B cell (primary cell): ENCODE results near the gene SLC9A3. TPM values are rescaled to one million over a fixed set of nuclear protein-coding genes. Genes with fewer than 3 reads are reported as not detected.

ENCODE experiments used
- ATAC-seq: fragments of 200-7000 bp; cut with Tn5 transposase; one replicate; pipeline ENCODE4 v1.10.0; 2021; ENCODE audit warnings: low read depth, mild to moderate bottlenecking, moderate number of reproducible peaks, moderate library complexity
- CTCF ChIA-PET: fragments of 350-600 bp; sonication (Branson Sonifier 250); formaldehyde crosslinking; loops from one replicate; lab custom pipeline; 2021; ENCODE audit warnings: antibody characterized with exemption, inconsistent platforms; lab: Charles Lee
- POLR2A ChIA-PET: fragments of 350-600 bp; sonication (Branson Sonifier 250); formaldehyde crosslinking; loops from one replicate; lab custom pipeline; 2021; ENCODE audit warnings: antibody characterized with exemption; lab: Charles Lee
- DNase-seq: peaks from one replicate; pipeline ENCODE4 v3.0.0; 2013
- H2AFZ ChIP-seq: 2 replicates; pipeline ENCODE4 v1.6.1; 2012; ENCODE audit warnings: mild to moderate bottlenecking, low read depth, low read length; ENCODE audit not compliant: insufficient read depth, poor library complexity, severe bottlenecking
- H3K27ac ChIP-seq, 2 donors: 1 replicate in 1 of 2; 2 replicates in 1 of 2; pipeline ENCODE4 v1.5.1; 2012 to 2013; ENCODE audit warnings: low read length in 2 of 2, mild to moderate bottlenecking in 2 of 2, moderate library complexity in 1 of 2
- H3K27me3 ChIP-seq, 4 experiments: fragments of 200-600 bp in 1 of 4; sonication (generic) in 1 of 4; replicated peaks in 1 of 4; 1 replicate in 2 of 4; 2 replicates in 2 of 4; pipeline versions ENCODE4 v1.6.1 to v1.7.0; 2013 to 2016; ENCODE audit warnings: low read length in 3 of 4, mild to moderate bottlenecking in 2 of 4, mixed read lengths in 1 of 4, moderate library complexity in 1 of 4; ENCODE audit not compliant: insufficient read depth in 4 of 4, control insufficient read depth in 3 of 4; ENCODE audit errors: control extremely low read depth in 1 of 4
- H3K36me3 ChIP-seq, 2 experiments: replicated peaks in 1 of 2; 1 replicate in 1 of 2; 2 replicates in 1 of 2; pipeline versions ENCODE4 v1.6.1 to v1.7.1; 2013; ENCODE audit warnings: low read length in 1 of 2; ENCODE audit not compliant: insufficient read depth in 2 of 2, control insufficient read depth in 1 of 2; ENCODE audit errors: control extremely low read depth in 1 of 2, extremely low read depth in 1 of 2
- H3K4me1 ChIP-seq, 2 donors: fragments of 200-600 bp in 1 of 2; sonication (generic) in 1 of 2; 1 replicate in 1 of 2; 2 replicates in 1 of 2; pipeline versions ENCODE4 v1.5.1 to v1.6.1; 2013 to 2017; ENCODE audit warnings: low read length in 2 of 2; ENCODE audit not compliant: control insufficient read depth in 2 of 2, insufficient read depth in 2 of 2
- H3K4me2 ChIP-seq: replicated peaks from 2 replicates; pipeline ENCODE3; 2012; ENCODE audit warnings: mild to moderate bottlenecking, low read depth, low read length; ENCODE audit not compliant: poor library complexity, severe bottlenecking
- H3K4me3 ChIP-seq, 5 experiments: fragments of 200-600 bp in 1 of 5; sonication (generic) in 1 of 5; 1 replicate in 3 of 5; 2 replicates in 2 of 5; pipeline versions ENCODE4 v1.5.1 to v1.7.0; 2011 to 2016; ENCODE audit warnings: low read length in 4 of 5, mild to moderate bottlenecking in 4 of 5, low read depth in 2 of 5, control low read depth in 1 of 5, moderate library complexity in 1 of 5; ENCODE audit not compliant: insufficient read depth in 1 of 5; ENCODE audit errors: control extremely low read depth in 1 of 5, extremely low read depth in 1 of 5
- H3K79me2 ChIP-seq: fragments of 200-600 bp; sonication (generic); one replicate; pipeline ENCODE4 v1.6.0; 2016; ENCODE audit warnings: low read length; ENCODE audit not compliant: control insufficient read depth, insufficient read depth
- H3K9ac ChIP-seq: fragments of 200-600 bp; sonication (generic); 2 replicates; pipeline ENCODE4 v1.6.1; 2017; ENCODE audit warnings: mild to moderate bottlenecking, low read length, moderate library complexity
- H3K9me3 ChIP-seq, 3 donors: one replicate each; pipeline versions ENCODE4 v1.6.1 to v1.7.1; 2013; ENCODE audit warnings: low read length in 2 of 3; ENCODE audit not compliant: control insufficient read depth in 2 of 3, insufficient read depth in 1 of 3; ENCODE audit errors: control extremely low read depth in 1 of 3
- H4K20me1 ChIP-seq: 2 replicates; pipeline ENCODE4 v1.6.0; 2012; ENCODE audit warnings: mild to moderate bottlenecking, low read length; ENCODE audit not compliant: insufficient read depth, control insufficient read depth, poor library complexity, severe bottlenecking
- H3K27ac Mint-ChIP-seq: one replicate; pipeline ENCODE4 v1.8.0; 2021; ENCODE audit warnings: mixed read lengths
- H3K27me3 Mint-ChIP-seq: one replicate; pipeline ENCODE4 v1.8.0; 2021; ENCODE audit warnings: mixed read lengths
- H3K4me1 Mint-ChIP-seq: one replicate; pipeline ENCODE4 v1.8.0; 2021; ENCODE audit warnings: mixed read lengths
- H3K4me3 Mint-ChIP-seq: one replicate; pipeline ENCODE4 v1.8.0; 2021; ENCODE audit warnings: mixed read lengths
- H3K9me3 Mint-ChIP-seq: one replicate; pipeline ENCODE4 v1.8.0; 2022; ENCODE audit warnings: mixed read lengths; ENCODE audit not compliant: insufficient read depth
- EZH2 ChIP-seq: IDR thresholded peaks from 2 replicates; pipeline ENCODE4 v1.6.1; 2012; ENCODE audit warnings: borderline replicate concordance, low read depth, mild to moderate bottlenecking, moderate library complexity, low read length; ENCODE audit not compliant: insufficient read depth, poor library complexity, severe bottlenecking
- WGBS: methylation state at CpG from one replicate; pipeline ENCODE4 v1.1.5; 2013; ENCODE audit warnings: missing lambda C conversion rate; ENCODE audit not compliant: insufficient coverage; 5-methylcytosine and 5-hydroxymethylcytosine counted together
- intact Hi-C: fragments of 100-400 bp; cut with micrococcal nuclease; formaldehyde crosslinking; loops from one replicate; pipeline ENCODE4 v1.10.0; 2022
- polyA plus RNA-seq: library from polyadenylated mRNA; depleted of rRNA; stranded (reverse); fragments of >200 nt; gene quantifications from 2 replicates; pipeline ENCODE4 v1.2.3, GENCODE V29; 2012
- total RNA-seq, 2 donors: library from RNA; stranded (reverse); fragments of 120-200 nt in 1 of 2; gene quantifications; 1 replicate in 1 of 2; 2 replicates in 1 of 2; pipeline versions ENCODE4 v1.2.3 to v1.2.4, GENCODE V29; 2013 to 2022
- TF ChIP-seq, protein P1 (sequence below): fragments of 200-600 bp; IDR thresholded peaks from one replicate; pipeline ENCODE4 v1.8.0; 2022; ENCODE audit warnings: antibody characterized with exemption, mild to moderate bottlenecking

SLC9A3 gene
- total and polyA plus RNA-seq, 2 donors (not counting 1 experiment from before 2014, with no cell fraction given), result 0.84 to 2.0 TPM

DNA sequence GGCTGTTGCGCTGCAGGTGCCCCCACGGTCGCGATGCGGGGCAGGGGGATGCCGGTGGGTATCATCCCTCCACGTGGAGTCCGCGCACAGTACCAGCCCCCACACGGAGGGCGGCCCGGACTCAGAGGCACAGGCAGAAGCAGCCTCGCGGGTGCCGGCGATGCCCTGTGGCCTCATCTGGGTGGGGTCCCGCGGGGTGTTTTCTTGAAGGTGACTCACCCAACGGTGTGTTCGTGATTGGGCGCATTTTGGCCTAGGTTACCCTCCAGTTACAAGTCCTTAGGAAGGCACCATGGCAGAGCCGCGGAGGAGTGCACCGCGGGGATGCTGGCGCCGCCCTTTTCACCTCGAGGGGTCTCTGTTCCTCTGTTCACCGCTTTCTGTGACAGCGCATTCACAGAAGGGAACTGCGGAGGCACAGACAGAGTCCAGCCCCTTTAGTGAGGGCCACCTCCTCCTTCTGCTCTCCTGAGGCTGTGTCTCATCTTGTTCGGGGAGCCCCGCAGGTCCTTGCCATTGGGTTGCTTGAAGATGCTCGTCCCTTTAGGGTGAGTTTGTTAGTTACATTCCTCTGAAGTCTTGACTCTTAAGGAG, 102.9 kb downstream of the SLC9A3 start:
- Histone ChIP-seq H3K4me2 (no peak overlapping the region), H3K27ac (no peak overlapping the region), H3K36me3 (no peaks in the 10 kb centered on the region), H3K9me3 (peaks cover 0 to 4% (median 0%) of the 10 kb centered on the region in 3 donors), H4K20me1 (no peaks in the 10 kb centered on the region), H3K4me3 (no peak overlapping the region), H3K27me3 (peaks cover 0 to 2% (median 0%) of the 10 kb centered on the region in 4 experiments), H3K79me2 (no peaks in the 10 kb centered on the region), H2AFZ (no peak overlapping the region), H3K9ac (no peak overlapping the region), H3K4me1 (peaks cover 5 to 12% of the 10 kb centered on the region in 2 donors)
- no peak for TF ChIP-seq EZH2
- TF ChIP-seq, protein P1, sequence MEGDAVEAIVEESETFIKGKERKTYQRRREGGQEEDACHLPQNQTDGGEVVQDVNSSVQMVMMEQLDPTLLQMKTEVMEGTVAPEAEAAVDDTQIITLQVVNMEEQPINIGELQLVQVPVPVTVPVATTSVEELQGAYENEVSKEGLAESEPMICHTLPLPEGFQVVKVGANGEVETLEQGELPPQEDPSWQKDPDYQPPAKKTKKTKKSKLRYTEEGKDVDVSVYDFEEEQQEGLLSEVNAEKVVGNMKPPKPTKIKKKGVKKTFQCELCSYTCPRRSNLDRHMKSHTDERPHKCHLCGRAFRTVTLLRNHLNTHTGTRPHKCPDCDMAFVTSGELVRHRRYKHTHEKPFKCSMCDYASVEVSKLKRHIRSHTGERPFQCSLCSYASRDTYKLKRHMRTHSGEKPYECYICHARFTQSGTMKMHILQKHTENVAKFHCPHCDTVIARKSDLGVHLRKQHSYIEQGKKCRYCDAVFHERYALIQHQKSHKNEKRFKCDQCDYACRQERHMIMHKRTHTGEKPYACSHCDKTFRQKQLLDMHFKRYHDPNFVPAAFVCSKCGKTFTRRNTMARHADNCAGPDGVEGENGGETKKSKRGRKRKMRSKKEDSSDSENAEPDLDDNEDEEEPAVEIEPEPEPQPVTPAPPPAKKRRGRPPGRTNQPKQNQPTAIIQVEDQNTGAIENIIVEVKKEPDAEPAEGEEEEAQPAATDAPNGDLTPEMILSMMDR, result no peak
- ATAC-seq (no peak), DNase-seq (no peak)
- no peaks in the 10 kb centered on the region for H3K27me3 Mint-ChIP-seq
- no peak overlapping the region for H3K27ac Mint-ChIP-seq
- H3K4me1 Mint-ChIP-seq, result peaks cover 14% of the 10 kb centered on the region
- ChIA-PET POLR2A (no interaction called here), CTCF (no interaction called here)
- no peaks in the 10 kb centered on the region for H3K9me3 Mint-ChIP-seq
- no peak overlapping the region for H3K4me3 Mint-ChIP-seq
- WGBS, result 93% methylated on average over 32 of the region's 34 CpGs
- intact Hi-C loops, result no loop called here

DNA sequence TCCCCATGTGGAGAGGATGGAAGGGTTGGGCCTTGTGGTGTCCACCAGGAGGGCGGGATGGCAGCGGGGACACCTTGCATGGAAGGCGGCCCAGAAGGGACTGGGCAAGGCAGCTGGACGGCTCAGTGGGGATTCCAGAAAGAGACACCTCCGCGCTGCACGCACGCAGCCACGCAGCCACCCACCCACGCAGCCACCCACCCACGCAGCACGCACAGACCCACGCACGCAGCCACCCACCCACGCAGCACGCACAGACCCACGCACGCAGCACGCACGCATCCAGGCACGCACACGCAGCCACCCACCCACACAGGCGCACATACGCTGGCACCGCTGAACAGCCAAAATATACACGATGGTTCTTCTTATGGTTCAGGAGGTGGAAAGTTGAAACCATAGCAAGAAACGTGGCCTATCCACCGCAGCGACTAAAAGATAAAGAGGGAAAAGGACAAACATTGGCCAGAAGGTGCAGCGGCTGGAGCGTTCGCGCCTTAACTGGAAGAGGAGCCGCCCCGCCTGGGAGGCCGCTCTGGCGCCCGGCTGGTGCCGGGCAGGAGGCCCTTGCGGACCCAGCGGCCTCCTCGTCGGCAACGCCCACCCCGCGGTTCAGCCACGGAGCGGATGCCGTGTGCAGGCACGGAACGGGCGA, 103.5 kb downstream of the SLC9A3 start:
- DNase-seq, result no peak
- Histone ChIP-seq H2AFZ (no peak overlapping the region), H3K36me3 (no peaks in the 10 kb centered on the region), H3K79me2 (no peaks in the 10 kb centered on the region), H4K20me1 (no peaks in the 10 kb centered on the region), H3K27me3 (no peaks in the 10 kb centered on the region), H3K9ac (no peak overlapping the region), H3K27ac (no peak overlapping the region), H3K4me3 (no peak overlapping the region), H3K4me1 (peaks cover 5 to 12% of the 10 kb centered on the region in 2 donors), H3K4me2 (no peak overlapping the region), H3K9me3 (peaks cover 0 to 4% (median 0%) of the 10 kb centered on the region in 3 donors)
- ChIA-PET CTCF (no interaction called here), POLR2A (no interaction called here)
- 94% methylated on average over 52 of the region's 52 CpGs for WGBS
- intact Hi-C loops, result no loop called here
- no peak for ATAC-seq
- H3K4me1 Mint-ChIP-seq, result peaks cover 15% of the 10 kb centered on the region
- TF ChIP-seq, protein P1, result no peak
- no peak for TF ChIP-seq EZH2
- H3K4me3 Mint-ChIP-seq, result no peak overlapping the region
- no peak overlapping the region for H3K27ac Mint-ChIP-seq
- H3K27me3 Mint-ChIP-seq, result no peaks in the 10 kb centered on the region
- no peaks in the 10 kb centered on the region for H3K9me3 Mint-ChIP-seq
